ENCODE measurements around the gene TMEM132C.
"Not testable (repeated sequence)": the region's sequence is repeated elsewhere in the genome, so short reads cannot be mapped to it uniquely, and the experiment has no call there.

Gene TMEM132C

GRCh38 chr12:128267131-128267622 lies at the start of gene TMEM132C:
Gene TMEM132C, plus strand, starts transcription at chr12:128267170. Its CDS starts 233 bp downstream, at chr12:128267403.
- no peak for DNase-seq (ENCODE audit: low spot score)

GRCh38 chr12:128224226-128224625 lies 42.7 kb upstream of the TMEM132C start:
- no peak for DNase-seq (ENCODE audit: low spot score)

GRCh38 chr12:128228581-128228980 lies 38.4 kb upstream of the TMEM132C start:
- no peak for DNase-seq (ENCODE audit: low spot score)

- no peak for DNase-seq (ENCODE audit: low spot score)
Observed at GRCh38 chr12:128235635-128236417, 31.1 kb upstream of the TMEM132C start.

- DNase-seq (ENCODE audit: low spot score) = no peak
Observed at GRCh38 chr12:128236525-128236924, 30.4 kb upstream of the TMEM132C start.

GRCh38 chr12:128240745-128241144 lies 26.2 kb upstream of the TMEM132C start:
- no peak for DNase-seq (ENCODE audit: low spot score)

GRCh38 chr12:128245121-128245520 lies 21.8 kb upstream of the TMEM132C start:
- DNase-seq (ENCODE audit: low spot score) = no peak

- DNase-seq (ENCODE audit: low spot score) = no peak
Observed at GRCh38 chr12:128245905-128246304, 21.1 kb upstream of the TMEM132C start.

- DNase-seq (ENCODE audit: low spot score) = no peak
Observed at GRCh38 chr12:128250096-128250495, 16.9 kb upstream of the TMEM132C start.

- not testable (repeated sequence) for DNase-seq (ENCODE audit: low spot score)
Observed at GRCh38 chr12:128253829-128254228, 13.1 kb upstream of the TMEM132C start.

GRCh38 chr12:128258866-128259555 lies 8.0 kb upstream of the TMEM132C start:
- DNase-seq (ENCODE audit: low spot score) = peak; percentile 66

GRCh38 chr12:128259556-128260070 lies 7.4 kb upstream of the TMEM132C start:
- peak; percentile 75 for DNase-seq (ENCODE audit: low spot score)

- no peak for DNase-seq (ENCODE audit: low spot score)
Observed at GRCh38 chr12:128261757-128262156, 5.2 kb upstream of the TMEM132C start.

GRCh38 chr12:128265566-128265965 lies 1.4 kb upstream of the TMEM132C start:
- no peak for DNase-seq (ENCODE audit: low spot score)

GRCh38 chr12:128266086-128266485 lies 884 bp upstream of the TMEM132C start:
- no peak for DNase-seq (ENCODE audit: low spot score)

GRCh38 chr12:128266541-128267130 lies 334 bp upstream of the TMEM132C start:
- no peak for DNase-seq (ENCODE audit: low spot score)

- no peak for DNase-seq (ENCODE audit: low spot score)
Observed at GRCh38 chr12:128267651-128268378, 845 bp downstream of the TMEM132C start.

GRCh38 chr12:128268379-128268995 lies 1.5 kb downstream of the TMEM132C start:
- no peak for DNase-seq (ENCODE audit: low spot score)

- no peak for DNase-seq (ENCODE audit: low spot score)
Observed at GRCh38 chr12:128269181-128269591, 2.2 kb downstream of the TMEM132C start.

- DNase-seq (ENCODE audit: low spot score) = no peak
Observed at GRCh38 chr12:128276471-128276870, 9.5 kb downstream of the TMEM132C start.

- DNase-seq (ENCODE audit: low spot score) = no peak
Observed at GRCh38 chr12:128286970-128287369, 20.0 kb downstream of the TMEM132C start.
